Erythroblast (primary cell): ENCODE measurements around the gene RRH.
"Not testable (repeated sequence)": the region's sequence is repeated elsewhere in the genome, so short reads cannot be mapped to it uniquely, and the experiment has no call there.

Experiments
- DNase-seq, 2 experiments: peaks; one replicate each; lab custom pipeline; 2025; lab: John Stamatoyannopoulos, UW
- GATA1 ChIP-seq: IDR thresholded peaks from 2 replicates; pipeline ENCODE4 v1.6.1; 2011; ENCODE audit warnings: low read depth, mild to moderate bottlenecking, control low read depth, low read length, moderate library complexity
- POLR2A ChIP-seq: IDR thresholded peaks from 2 replicates; pipeline ENCODE4 v1.6.1; 2011; ENCODE audit warnings: mild to moderate bottlenecking, low read length

Gene RRH

GRCh38 chr4:109827672-109828071 lies at the start of gene RRH:
Gene RRH, plus strand, starts transcription at chr4:109827972. Its CDS starts 56 bp downstream, at chr4:109828028.
- TF ChIP-seq GATA1 (no peak), POLR2A (no peak)

GRCh38 chr4:109782092-109782491 lies 45.7 kb upstream of the RRH start:
- DNase-seq, result not testable (repeated sequence)

More at GRCh38 chr4:109827672-109828071, at the start of gene RRH:
- DNase-seq, result no peak

GRCh38 chr4:109786846-109787245 lies 40.9 kb upstream of the RRH start:
- TF ChIP-seq GATA1, result no peak
- no peak for TF ChIP-seq POLR2A
- no peak for DNase-seq

- no peak for DNase-seq
- TF ChIP-seq GATA1, result no peak
- no peak for TF ChIP-seq POLR2A
These were observed 40.0 kb upstream of the RRH start for GRCh38 chr4:109787807-109788206.

GRCh38 chr4:109795059-109795458 lies 32.7 kb upstream of the RRH start:
- DNase-seq, result no peak
- no peak for TF ChIP-seq POLR2A
- TF ChIP-seq GATA1, result no peak

- DNase-seq, result no peak
- TF ChIP-seq GATA1 (no peak), POLR2A (no peak)
These were observed 28.9 kb upstream of the RRH start for GRCh38 chr4:109798866-109799265.

GRCh38 chr4:109801099-109801789 lies 26.5 kb upstream of the RRH start:
- no peak for DNase-seq

GRCh38 chr4:109801895-109802319 lies 25.9 kb upstream of the RRH start, which contains the start of gene CFI:
Gene CFI, minus strand, starts transcription at chr4:109801999. Its CDS starts 28 bp downstream, at chr4:109801971.
- no peak for DNase-seq

More at GRCh38 chr4:109801099-109801789, 26.5 kb upstream of the RRH start:
- TF ChIP-seq POLR2A (no peak), GATA1 (no peak)

GRCh38 chr4:109803924-109804571 lies 23.7 kb upstream of the RRH start:
- no peak for TF ChIP-seq POLR2A
- no peak for TF ChIP-seq GATA1
- peak; percentile 67 to 72 for DNase-seq

More at GRCh38 chr4:109801895-109802319, 25.9 kb upstream of the RRH start, which contains the start of gene CFI:
- TF ChIP-seq GATA1 (no peak), POLR2A (no peak)

- TF ChIP-seq POLR2A (no peak), GATA1 (no peak)
- no peak for DNase-seq
These were observed 18.1 kb upstream of the RRH start for GRCh38 chr4:109809655-109810054.

- TF ChIP-seq POLR2A (no peak), GATA1 (no peak)
- DNase-seq, result peak in 1 of 2 experiments; percentile 17
These were observed 17.0 kb upstream of the RRH start for GRCh38 chr4:109810552-109811387.

GRCh38 chr4:109811707-109812106 lies 16.1 kb upstream of the RRH start:
- DNase-seq, result peak in 1 of 2 experiments; percentile 28
- TF ChIP-seq POLR2A (no peak), GATA1 (no peak)
